ENCODE measurements around the gene KLHL21.

DNA sequence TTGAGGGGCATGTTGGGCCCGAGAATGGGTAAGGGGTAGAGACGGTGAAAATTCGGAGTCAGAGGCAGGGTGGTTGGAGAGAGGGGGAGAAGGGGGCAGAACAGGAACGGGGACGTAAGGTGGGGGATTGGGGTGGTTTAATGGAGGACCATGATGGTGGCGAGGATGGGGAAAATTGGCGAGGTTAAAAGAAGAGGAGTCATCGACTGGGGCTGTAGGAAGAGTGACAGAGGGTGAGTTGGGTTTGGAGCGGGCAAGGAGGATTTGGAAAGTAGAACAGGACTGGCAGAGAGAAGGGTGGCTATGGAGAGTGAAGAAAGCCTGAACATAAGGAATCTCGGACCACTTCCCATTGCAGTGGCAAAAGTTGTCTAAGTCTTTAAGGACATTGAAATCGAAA is 33.6 kb downstream of the KLHL21 start:
- TF ChIP-seq, protein P1, sequence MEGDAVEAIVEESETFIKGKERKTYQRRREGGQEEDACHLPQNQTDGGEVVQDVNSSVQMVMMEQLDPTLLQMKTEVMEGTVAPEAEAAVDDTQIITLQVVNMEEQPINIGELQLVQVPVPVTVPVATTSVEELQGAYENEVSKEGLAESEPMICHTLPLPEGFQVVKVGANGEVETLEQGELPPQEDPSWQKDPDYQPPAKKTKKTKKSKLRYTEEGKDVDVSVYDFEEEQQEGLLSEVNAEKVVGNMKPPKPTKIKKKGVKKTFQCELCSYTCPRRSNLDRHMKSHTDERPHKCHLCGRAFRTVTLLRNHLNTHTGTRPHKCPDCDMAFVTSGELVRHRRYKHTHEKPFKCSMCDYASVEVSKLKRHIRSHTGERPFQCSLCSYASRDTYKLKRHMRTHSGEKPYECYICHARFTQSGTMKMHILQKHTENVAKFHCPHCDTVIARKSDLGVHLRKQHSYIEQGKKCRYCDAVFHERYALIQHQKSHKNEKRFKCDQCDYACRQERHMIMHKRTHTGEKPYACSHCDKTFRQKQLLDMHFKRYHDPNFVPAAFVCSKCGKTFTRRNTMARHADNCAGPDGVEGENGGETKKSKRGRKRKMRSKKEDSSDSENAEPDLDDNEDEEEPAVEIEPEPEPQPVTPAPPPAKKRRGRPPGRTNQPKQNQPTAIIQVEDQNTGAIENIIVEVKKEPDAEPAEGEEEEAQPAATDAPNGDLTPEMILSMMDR (IDR thresholded peaks at IDR 0.05): no peak
- TF ChIP-seq REST (IDR thresholded peaks at IDR 0.05; ENCODE audit: insufficient read depth in 1 of 2, low read depth in 2 of 2, low read length in 1 of 2): no peak

All from Panc1 (cell line).